Measurements from ENCODE around the gene ZC3H12D.
A peak's percentile ranks its signal among the peaks of the same experiment; 100 is the strongest.

ZC3H12D gene

GRCh38 chr6:149474108-149474935 lies 10.5 kb downstream of the ZC3H12D start:
- Histone ChIP-seq H3K9me3 (replicated peaks in 1 of 2; ENCODE audit: control insufficient read depth in 2 of 2, insufficient read depth in 1 of 2, low read depth in 1 of 2, low read length in 2 of 2) (no peaks in the 10 kb centered on the region), H3K4ac (ENCODE audit: low read length) (no peak overlapping the region), H3K4me1 (ENCODE audit: control insufficient read depth in 2 of 2, insufficient read depth in 1 of 2, low read depth in 1 of 2, low read length in 2 of 2) (peaks cover 0 to 2% of the 10 kb centered on the region in 2 donors), H3K27me3 (ENCODE audit: control insufficient read depth in 3 of 3, insufficient read depth in 3 of 3, low read depth in 1 of 3, low read length in 3 of 3) (no peaks in the 10 kb centered on the region), H2AK5ac (ENCODE audit: low read depth, low read length) (peak overlapping the region; percentile 7), H3K23ac (ENCODE audit: low read depth, low read length, poor library complexity) (no peak overlapping the region), H3K79me1 (ENCODE audit: low read depth, low read length) (no peaks in the 10 kb centered on the region), H3K27ac (replicated peaks; ENCODE audit: low read length) (no peak overlapping the region), H2BK120ac (ENCODE audit: low read depth, low read length) (no peak overlapping the region), H3K36me3 (replicated peaks in 1 of 2; ENCODE audit: control insufficient read depth in 2 of 2, insufficient read depth in 2 of 2, low read length in 2 of 2) (no peaks in the 10 kb centered on the region), H2BK12ac (ENCODE audit: low read length) (no peak overlapping the region), H3K9ac (ENCODE audit: low read depth, low read length, poor library complexity) (no peak overlapping the region), H2BK15ac (ENCODE audit: low read length) (no peak overlapping the region), H3K4me2 (ENCODE audit: insufficient read depth, low read length, poor library complexity, severe bottlenecking) (no peak overlapping the region), H3K4me3 (ENCODE audit: low read length in 2 of 2) (no peak overlapping the region), H2AFZ (ENCODE audit: low read length) (no peak overlapping the region), H4K8ac (ENCODE audit: low read depth, low read length) (no peak overlapping the region), H2BK5ac (ENCODE audit: low read length) (no peak overlapping the region), H3K18ac (ENCODE audit: low read length) (no peak overlapping the region), H4K91ac (ENCODE audit: low read depth, low read length, poor library complexity) (no peak overlapping the region), H3K14ac (ENCODE audit: low read length) (peak overlapping the region; percentile 43)
- no CpG with 5 or more reads among the region's 30 CpGs for WGBS, 2 donors (ENCODE audit: extremely low coverage in 2 of 2, insufficient read length in 2 of 2, insufficient replicate concordance in 1 of 2)
- DNase-seq (ENCODE audit: low spot score), result no peak

- H3K79me1 ChIP-seq (ENCODE audit: low read depth, low read length), result no peaks in the 10 kb centered on the region
- no peak overlapping the region for H2BK15ac ChIP-seq (ENCODE audit: low read length)
- H3K4me2 ChIP-seq (ENCODE audit: insufficient read depth, low read length, poor library complexity, severe bottlenecking), result no peak overlapping the region
Observed at GRCh38 chr6:149473080-149474052, 11.4 kb downstream of the ZC3H12D start.

GRCh38 chr6:149472241-149472640 lies 12.6 kb downstream of the ZC3H12D start:
- no peak overlapping the region for H3K4me2 ChIP-seq (ENCODE audit: insufficient read depth, low read length, poor library complexity, severe bottlenecking)
- no peak overlapping the region for H3K4me3 ChIP-seq (ENCODE audit: low read length in 2 of 2)
- H3K14ac ChIP-seq (ENCODE audit: low read length), result no peak overlapping the region
- no peak overlapping the region for H3K18ac ChIP-seq (ENCODE audit: low read length)
- H3K9ac ChIP-seq (ENCODE audit: low read depth, low read length, poor library complexity), result no peak overlapping the region
- no peaks in the 10 kb centered on the region for H3K36me3 ChIP-seq (replicated peaks in 1 of 2; ENCODE audit: control insufficient read depth in 2 of 2, insufficient read depth in 2 of 2, low read length in 2 of 2)
- peaks cover 0 to 2% of the 10 kb centered on the region in 2 donors for H3K4me1 ChIP-seq (ENCODE audit: control insufficient read depth in 2 of 2, insufficient read depth in 1 of 2, low read depth in 1 of 2, low read length in 2 of 2)
- no peak overlapping the region for H2BK12ac ChIP-seq (ENCODE audit: low read length)
- no peak for DNase-seq (ENCODE audit: low spot score)
- H2BK15ac ChIP-seq (ENCODE audit: low read length), result no peak overlapping the region
- no peak overlapping the region for H3K27ac ChIP-seq (replicated peaks; ENCODE audit: low read length)
- no peaks in the 10 kb centered on the region for H3K27me3 ChIP-seq (ENCODE audit: control insufficient read depth in 3 of 3, insufficient read depth in 3 of 3, low read depth in 1 of 3, low read length in 3 of 3)
- H2AFZ ChIP-seq (ENCODE audit: low read length), result no peak overlapping the region
- no peak overlapping the region for H4K8ac ChIP-seq (ENCODE audit: low read depth, low read length)
- H2AK5ac ChIP-seq (ENCODE audit: low read depth, low read length), result no peak overlapping the region
- H4K91ac ChIP-seq (ENCODE audit: low read depth, low read length, poor library complexity), result no peak overlapping the region
- no peak overlapping the region for H2BK5ac ChIP-seq (ENCODE audit: low read length)
- H3K4ac ChIP-seq (ENCODE audit: low read length), result no peak overlapping the region
- no peak overlapping the region for H3K23ac ChIP-seq (ENCODE audit: low read depth, low read length, poor library complexity)
- no peaks in the 10 kb centered on the region for H3K79me1 ChIP-seq (ENCODE audit: low read depth, low read length)
- no peak overlapping the region for H2BK120ac ChIP-seq (ENCODE audit: low read depth, low read length)
- WGBS, 2 donors (ENCODE audit: extremely low coverage in 2 of 2, insufficient read length in 2 of 2, insufficient replicate concordance in 1 of 2), result no CpG with 5 or more reads among the region's 5 CpGs
- no peaks in the 10 kb centered on the region for H3K9me3 ChIP-seq (replicated peaks in 1 of 2; ENCODE audit: control insufficient read depth in 2 of 2, insufficient read depth in 1 of 2, low read depth in 1 of 2, low read length in 2 of 2)

More at GRCh38 chr6:149473080-149474052, 11.4 kb downstream of the ZC3H12D start:
- H2AK5ac ChIP-seq (ENCODE audit: low read depth, low read length), result no peak overlapping the region
- DNase-seq (ENCODE audit: low spot score), result no peak
- H3K14ac ChIP-seq (ENCODE audit: low read length), result no peak overlapping the region
- no peak overlapping the region for H3K27ac ChIP-seq (replicated peaks; ENCODE audit: low read length)
- H3K9me3 ChIP-seq (replicated peaks in 1 of 2; ENCODE audit: control insufficient read depth in 2 of 2, insufficient read depth in 1 of 2, low read depth in 1 of 2, low read length in 2 of 2), result no peaks in the 10 kb centered on the region
- no peak overlapping the region for H2BK5ac ChIP-seq (ENCODE audit: low read length)
- no peak overlapping the region for H2BK120ac ChIP-seq (ENCODE audit: low read depth, low read length)
- no peak overlapping the region for H3K18ac ChIP-seq (ENCODE audit: low read length)
- no peak overlapping the region for H3K23ac ChIP-seq (ENCODE audit: low read depth, low read length, poor library complexity)
- H3K4ac ChIP-seq (ENCODE audit: low read length), result no peak overlapping the region
- no peak overlapping the region for H4K8ac ChIP-seq (ENCODE audit: low read depth, low read length)
- H3K4me1 ChIP-seq (ENCODE audit: control insufficient read depth in 2 of 2, insufficient read depth in 1 of 2, low read depth in 1 of 2, low read length in 2 of 2), result peaks cover 0 to 2% of the 10 kb centered on the region in 2 donors
- H4K91ac ChIP-seq (ENCODE audit: low read depth, low read length, poor library complexity), result no peak overlapping the region
- no peaks in the 10 kb centered on the region for H3K36me3 ChIP-seq (replicated peaks in 1 of 2; ENCODE audit: control insufficient read depth in 2 of 2, insufficient read depth in 2 of 2, low read length in 2 of 2)
- no peak overlapping the region for H2BK12ac ChIP-seq (ENCODE audit: low read length)
- H3K27me3 ChIP-seq (ENCODE audit: control insufficient read depth in 3 of 3, insufficient read depth in 3 of 3, low read depth in 1 of 3, low read length in 3 of 3), result no peaks in the 10 kb centered on the region
- H2AFZ ChIP-seq (ENCODE audit: low read length), result peak overlapping the region; percentile 8
- WGBS, 2 donors (ENCODE audit: extremely low coverage in 2 of 2, insufficient read length in 2 of 2, insufficient replicate concordance in 1 of 2), result no CpG with 5 or more reads among the region's 21 CpGs
- no peak overlapping the region for H3K4me3 ChIP-seq (ENCODE audit: low read length in 2 of 2)
- no peak overlapping the region for H3K9ac ChIP-seq (ENCODE audit: low read depth, low read length, poor library complexity)

- no peak overlapping the region for H2AK5ac ChIP-seq (ENCODE audit: low read depth, low read length)
- peaks cover 0 to 2% of the 10 kb centered on the region in 2 donors for H3K4me1 ChIP-seq (ENCODE audit: control insufficient read depth in 2 of 2, insufficient read depth in 1 of 2, low read depth in 1 of 2, low read length in 2 of 2)
- no CpG with 5 or more reads among the region's 3 CpGs for WGBS, 2 donors (ENCODE audit: extremely low coverage in 2 of 2, insufficient read length in 2 of 2, insufficient replicate concordance in 1 of 2)
Observed at GRCh38 chr6:149471801-149472200, 13.0 kb downstream of the ZC3H12D start.

More at GRCh38 chr6:149471801-149472200, 13.0 kb downstream of the ZC3H12D start:
- no peak for DNase-seq (ENCODE audit: low spot score)
- Histone ChIP-seq H3K4me3 (ENCODE audit: low read length in 2 of 2) (no peak overlapping the region), H3K27me3 (ENCODE audit: control insufficient read depth in 3 of 3, insufficient read depth in 3 of 3, low read depth in 1 of 3, low read length in 3 of 3) (no peaks in the 10 kb centered on the region), H3K36me3 (replicated peaks in 1 of 2; ENCODE audit: control insufficient read depth in 2 of 2, insufficient read depth in 2 of 2, low read length in 2 of 2) (no peaks in the 10 kb centered on the region), H3K14ac (ENCODE audit: low read length) (no peak overlapping the region), H3K27ac (replicated peaks; ENCODE audit: low read length) (no peak overlapping the region), H3K4ac (ENCODE audit: low read length) (no peak overlapping the region), H3K79me1 (ENCODE audit: low read depth, low read length) (no peaks in the 10 kb centered on the region), H2BK120ac (ENCODE audit: low read depth, low read length) (no peak overlapping the region), H3K23ac (ENCODE audit: low read depth, low read length, poor library complexity) (no peak overlapping the region), H2BK15ac (ENCODE audit: low read length) (no peak overlapping the region), H3K18ac (ENCODE audit: low read length) (no peak overlapping the region), H2BK5ac (ENCODE audit: low read length) (no peak overlapping the region), H2BK12ac (ENCODE audit: low read length) (no peak overlapping the region), H4K8ac (ENCODE audit: low read depth, low read length) (no peak overlapping the region), H2AFZ (ENCODE audit: low read length) (no peak overlapping the region), H3K9ac (ENCODE audit: low read depth, low read length, poor library complexity) (no peak overlapping the region), H4K91ac (ENCODE audit: low read depth, low read length, poor library complexity) (no peak overlapping the region), H3K9me3 (replicated peaks in 1 of 2; ENCODE audit: control insufficient read depth in 2 of 2, insufficient read depth in 1 of 2, low read depth in 1 of 2, low read length in 2 of 2) (no peaks in the 10 kb centered on the region), H3K4me2 (ENCODE audit: insufficient read depth, low read length, poor library complexity, severe bottlenecking) (no peak overlapping the region)
